ENCODE results near the gene C6orf120. TPM values are rescaled to one million over a fixed set of nuclear protein-coding genes. Genes with fewer than 3 reads are reported as not detected.

C6orf120 gene
- polyA plus RNA-seq, 2 of the 4 experiments (the other 2 are of a cell fraction) = 13.1 to 14.8 TPM

DNA sequence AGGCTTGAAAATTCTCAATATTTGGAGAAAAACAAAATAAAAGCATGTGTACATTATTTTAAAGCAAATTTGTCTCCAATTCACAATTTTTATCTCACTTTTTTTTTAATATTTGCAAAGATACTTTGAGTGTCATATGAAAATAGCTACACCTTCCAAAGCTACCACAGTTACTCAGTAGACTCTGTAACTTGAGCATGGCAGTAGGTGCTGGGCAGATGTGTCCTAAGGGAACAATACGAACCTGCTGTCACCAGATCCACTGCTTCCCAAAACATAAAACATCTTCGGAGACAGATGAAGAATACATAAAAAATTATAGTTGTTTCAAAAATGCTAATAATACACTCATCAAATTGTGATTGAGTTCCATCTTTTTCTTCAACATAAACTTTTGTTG lies 10.7 kb upstream of the C6orf120 start:
- POLR2A ChIA-PET = no interaction called here
- Histone ChIP-seq H3K27ac (no peak overlapping the region), H3K9me3 (peaks cover 8% of the 10 kb centered on the region; the same call in 2 of the 3 replicates), H3K4me2 (no peak overlapping the region), H3K4me1 (0 out of 3 replicates have a peak, but pooled peaks cover 4% of the 10 kb centered on the region), H3K4me3 (no peak overlapping the region)
- TF ChIP-seq HOXB5 (CRISPR knock-in tag; IDR thresholded peaks at IDR 0.05) = no peak
- no peak for TF ChIP-seq RFX5 (IDR thresholded peaks at IDR 0.05)
- TF ChIP-seq ESRRA (IDR thresholded peaks at IDR 0.05; ENCODE audit: borderline replicate concordance, low read length) = no peak
- TF ChIP-seq CTCF (IDR thresholded peaks at IDR 0.05) = no peak
- TF ChIP-seq, protein P1, sequence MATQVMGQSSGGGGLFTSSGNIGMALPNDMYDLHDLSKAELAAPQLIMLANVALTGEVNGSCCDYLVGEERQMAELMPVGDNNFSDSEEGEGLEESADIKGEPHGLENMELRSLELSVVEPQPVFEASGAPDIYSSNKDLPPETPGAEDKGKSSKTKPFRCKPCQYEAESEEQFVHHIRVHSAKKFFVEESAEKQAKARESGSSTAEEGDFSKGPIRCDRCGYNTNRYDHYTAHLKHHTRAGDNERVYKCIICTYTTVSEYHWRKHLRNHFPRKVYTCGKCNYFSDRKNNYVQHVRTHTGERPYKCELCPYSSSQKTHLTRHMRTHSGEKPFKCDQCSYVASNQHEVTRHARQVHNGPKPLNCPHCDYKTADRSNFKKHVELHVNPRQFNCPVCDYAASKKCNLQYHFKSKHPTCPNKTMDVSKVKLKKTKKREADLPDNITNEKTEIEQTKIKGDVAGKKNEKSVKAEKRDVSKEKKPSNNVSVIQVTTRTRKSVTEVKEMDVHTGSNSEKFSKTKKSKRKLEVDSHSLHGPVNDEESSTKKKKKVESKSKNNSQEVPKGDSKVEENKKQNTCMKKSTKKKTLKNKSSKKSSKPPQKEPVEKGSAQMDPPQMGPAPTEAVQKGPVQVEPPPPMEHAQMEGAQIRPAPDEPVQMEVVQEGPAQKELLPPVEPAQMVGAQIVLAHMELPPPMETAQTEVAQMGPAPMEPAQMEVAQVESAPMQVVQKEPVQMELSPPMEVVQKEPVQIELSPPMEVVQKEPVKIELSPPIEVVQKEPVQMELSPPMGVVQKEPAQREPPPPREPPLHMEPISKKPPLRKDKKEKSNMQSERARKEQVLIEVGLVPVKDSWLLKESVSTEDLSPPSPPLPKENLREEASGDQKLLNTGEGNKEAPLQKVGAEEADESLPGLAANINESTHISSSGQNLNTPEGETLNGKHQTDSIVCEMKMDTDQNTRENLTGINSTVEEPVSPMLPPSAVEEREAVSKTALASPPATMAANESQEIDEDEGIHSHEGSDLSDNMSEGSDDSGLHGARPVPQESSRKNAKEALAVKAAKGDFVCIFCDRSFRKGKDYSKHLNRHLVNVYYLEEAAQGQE (IDR thresholded peaks at IDR 0.05) = no peak
- no peak for TF ChIP-seq SREBF2 (IDR thresholded peaks at IDR 0.05)
- TF ChIP-seq JUN (IDR thresholded peaks at IDR 0.05) = no peak
- TF ChIP-seq, protein P2, sequence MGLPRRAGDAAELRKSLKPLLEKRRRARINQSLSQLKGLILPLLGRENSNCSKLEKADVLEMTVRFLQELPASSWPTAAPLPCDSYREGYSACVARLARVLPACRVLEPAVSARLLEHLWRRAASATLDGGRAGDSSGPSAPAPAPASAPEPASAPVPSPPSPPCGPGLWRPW (IDR thresholded peaks at IDR 0.05) = no peak
- no peak for TF ChIP-seq KDM1A (IDR thresholded peaks at IDR 0.05; ENCODE audit: low read depth)
- TF ChIP-seq, protein P3, sequence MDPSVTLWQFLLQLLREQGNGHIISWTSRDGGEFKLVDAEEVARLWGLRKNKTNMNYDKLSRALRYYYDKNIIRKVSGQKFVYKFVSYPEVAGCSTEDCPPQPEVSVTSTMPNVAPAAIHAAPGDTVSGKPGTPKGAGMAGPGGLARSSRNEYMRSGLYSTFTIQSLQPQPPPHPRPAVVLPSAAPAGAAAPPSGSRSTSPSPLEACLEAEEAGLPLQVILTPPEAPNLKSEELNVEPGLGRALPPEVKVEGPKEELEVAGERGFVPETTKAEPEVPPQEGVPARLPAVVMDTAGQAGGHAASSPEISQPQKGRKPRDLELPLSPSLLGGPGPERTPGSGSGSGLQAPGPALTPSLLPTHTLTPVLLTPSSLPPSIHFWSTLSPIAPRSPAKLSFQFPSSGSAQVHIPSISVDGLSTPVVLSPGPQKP (IDR thresholded peaks at IDR 0.05; ENCODE audit: low read depth, low read length) = no peak
- CTCF ChIA-PET = interaction anchor here (0.9 kb wide), 1 partner anchor 27 kb away, joined by 3 read pairs; no protein-coding TSS in a partner anchor
- WGBS (ENCODE audit: missing lambda C conversion rate) = 95% methylated on average over 2 of the region's 2 CpGs
- ATAC-seq (no peak), FAIRE-seq (no peak), DNase-seq (ENCODE audit: low read depth in 1 of 2, low spot score in 1 of 2) (no peak)

DNA sequence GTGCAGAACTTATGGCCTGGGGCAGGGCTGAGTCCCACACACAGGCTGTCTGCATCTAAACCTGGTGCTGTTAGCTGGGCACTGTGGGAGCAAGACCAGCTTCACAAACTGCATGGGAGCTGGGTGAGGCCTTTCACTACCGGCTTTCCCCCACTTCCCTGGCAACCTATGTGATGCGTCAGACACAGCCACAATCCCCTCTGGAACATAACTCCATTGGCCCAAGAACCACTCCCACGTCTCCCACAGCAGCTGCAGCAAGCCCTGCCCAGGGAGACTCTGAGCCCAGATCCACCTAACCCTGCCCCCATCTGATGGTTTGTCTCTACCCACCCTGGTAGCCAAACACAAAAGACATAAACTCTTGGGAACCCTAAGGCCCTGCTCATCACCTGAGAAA lies 9.4 kb upstream of the C6orf120 start:
- Histone ChIP-seq H3K4me1 (0 out of 3 replicates have a peak, but pooled peaks cover 4% of the 10 kb centered on the region), H3K9me3 (peaks cover 4% of the 10 kb centered on the region; the same call in 1 of the 3 replicates), H3K4me3 (no peak overlapping the region), H3K27ac (no peak overlapping the region), H3K4me2 (no peak overlapping the region)
- TF ChIP-seq, protein P2 (IDR thresholded peaks at IDR 0.05) = no peak
- TF ChIP-seq NFE2L2 (conservative IDR thresholded peaks at IDR 0.05; ENCODE audit: low read length) = no peak
- no peak for TF ChIP-seq CEBPB (IDR thresholded peaks at IDR 0.05)
- TF ChIP-seq NR3C1 (IDR thresholded peaks at IDR 0.05) = no peak
- no peak for TF ChIP-seq CBX8 (IDR thresholded peaks at IDR 0.05)
- no peak for TF ChIP-seq RNF2 (IDR thresholded peaks at IDR 0.05; ENCODE audit: borderline replicate concordance, low read depth)
- TF ChIP-seq, protein P4, sequence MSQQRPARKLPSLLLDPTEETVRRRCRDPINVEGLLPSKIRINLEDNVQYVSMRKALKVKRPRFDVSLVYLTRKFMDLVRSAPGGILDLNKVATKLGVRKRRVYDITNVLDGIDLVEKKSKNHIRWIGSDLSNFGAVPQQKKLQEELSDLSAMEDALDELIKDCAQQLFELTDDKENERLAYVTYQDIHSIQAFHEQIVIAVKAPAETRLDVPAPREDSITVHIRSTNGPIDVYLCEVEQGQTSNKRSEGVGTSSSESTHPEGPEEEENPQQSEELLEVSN (IDR thresholded peaks at IDR 0.05; ENCODE audit: borderline replicate concordance, low read depth) = no peak
- no peak for TF ChIP-seq RCOR1 (IDR thresholded peaks at IDR 0.05; ENCODE audit: low read depth, low read length)
- TF ChIP-seq HOXB5 (CRISPR knock-in tag; IDR thresholded peaks at IDR 0.05) = no peak
- no peak for TF ChIP-seq GATA3 (IDR thresholded peaks at IDR 0.05; ENCODE audit: borderline replicate concordance)
- TF ChIP-seq HOXB13 (CRISPR knock-in tag; IDR thresholded peaks at IDR 0.05; ENCODE audit: low read depth) = no peak
- TF ChIP-seq PHF8 (IDR thresholded peaks at IDR 0.05; ENCODE audit: borderline replicate concordance, low read depth) = no peak
- TF ChIP-seq PBX3 (IDR thresholded peaks at IDR 0.05) = no peak
- TF ChIP-seq CHD4 (IDR thresholded peaks at IDR 0.05; ENCODE audit: borderline replicate concordance) = no peak
- TF ChIP-seq FOSL2 (IDR thresholded peaks at IDR 0.05) = no peak
- no peak for TF ChIP-seq FOSL2 (CRISPR knock-in tag; IDR thresholded peaks at IDR 0.05)
- no peak for TF ChIP-seq SREBF2 (IDR thresholded peaks at IDR 0.05)
- no peak for FAIRE-seq
- DNase-seq (ENCODE audit: low read depth in 1 of 2, low spot score in 1 of 2) = no peak
- ChIA-PET CTCF (interaction anchor here (1.2 to 1.4 kb wide), 3 partner anchors 12 to 736 kb away, joined by 3 to 4 read pairs (median 3); no protein-coding TSS in a partner anchor), POLR2A (no interaction called here)
- no peak for ATAC-seq
- 96% methylated on average over 3 of the region's 3 CpGs for whole genome bisulfite sequencing (ENCODE audit: missing lambda C conversion rate)
